ENCODE results near the gene CCDC27. TPM values are rescaled to one million over a fixed set of nuclear protein-coding genes. Genes with fewer than 3 reads are reported as not detected.

Gene CCDC27
- polyA plus RNA-seq, 1 donor, result 0.14 TPM

Other genes starting within 250 kb of the CCDC27 start
- gene MEGF6, start 140.9 kb upstream of the CCDC27 start, polyA plus RNA-seq (ENCODE audit: insufficient read length), result 15.6 TPM
- gene TPRG1L, start 127.4 kb upstream of the CCDC27 start, polyA plus RNA-seq (ENCODE audit: insufficient read length), result 29.7 TPM
- gene WRAP73, start 102.3 kb upstream of the CCDC27 start, polyA plus RNA-seq (ENCODE audit: insufficient read length), result 16.1 TPM
- 2.1 TPM for gene TP73, start 99.9 kb upstream of the CCDC27 start, polyA plus RNA-seq (ENCODE audit: insufficient read length)
- gene SMIM1, start 20.3 kb downstream of the CCDC27 start, polyA plus RNA-seq (ENCODE audit: insufficient read length), result 5.7 TPM
- 61.1 TPM for gene LRRC47, start 44.0 kb downstream of the CCDC27 start, polyA plus RNA-seq (ENCODE audit: insufficient read length)
- 20.1 TPM for gene CEP104, start 104.8 kb downstream of the CCDC27 start, polyA plus RNA-seq (ENCODE audit: insufficient read length)
- 5.7 TPM for gene DFFB, start 105.0 kb downstream of the CCDC27 start, polyA plus RNA-seq (ENCODE audit: insufficient read length)
- gene C1orf174, start 147.8 kb downstream of the CCDC27 start, polyA plus RNA-seq (ENCODE audit: insufficient read length), result 16.7 TPM

Measured in hindlimb muscle (tissue), 1 donor.